IMR-90 (cell line): Measurements from ENCODE around the gene PTPRK.

ENCODE experiments used
- BHLHE40 ChIP-seq: fragments of 150-350 bp; IDR thresholded peaks from 2 replicates; pipeline ENCODE4 v1.6.1; 2016; ENCODE audit warnings: mild to moderate bottlenecking, low read depth, low read length
- FOS ChIP-seq: fragments of 150-350 bp; IDR thresholded peaks from 2 replicates; pipeline ENCODE4 v1.6.1; 2016; ENCODE audit warnings: low read depth, low read length
- MAFK ChIP-seq: IDR thresholded peaks from 2 replicates; pipeline ENCODE4 v1.6.1; 2012; ENCODE audit warnings: low read depth, low read length, improper control_type of control experiment
- MXI1 ChIP-seq: IDR thresholded peaks from 2 replicates; pipeline ENCODE4 v1.6.1; 2012; ENCODE audit warnings: low read depth, mild to moderate bottlenecking, low read length, moderate library complexity, borderline replicate concordance
- NFE2L2 ChIP-seq: fragments of 150-350 bp; IDR thresholded peaks from 2 replicates; pipeline ENCODE4 v1.6.1; 2016; ENCODE audit warnings: low read depth, mild to moderate bottlenecking, low read length
- POLR2A ChIP-seq: IDR thresholded peaks from 2 replicates; pipeline ENCODE4 v1.6.1; 2012; ENCODE audit warnings: mild to moderate bottlenecking, low read depth, low read length
- RAD21 ChIP-seq: IDR thresholded peaks from 2 replicates; pipeline ENCODE4 v1.6.1; 2012; ENCODE audit warnings: low read length, improper control_type of control experiment
- RCOR1 ChIP-seq: IDR thresholded peaks from 2 replicates; pipeline ENCODE4 v1.6.1; 2012; ENCODE audit warnings: mild to moderate bottlenecking, low read length, improper control_type of control experiment; ENCODE audit not compliant: insufficient replicate concordance
- RFX5 ChIP-seq: IDR thresholded peaks from 2 replicates; pipeline ENCODE4 v1.8.0; 2012; ENCODE audit warnings: low read depth, mild to moderate bottlenecking, low read length, moderate library complexity
- SMC3 ChIP-seq: fragments of 150-350 bp; IDR thresholded peaks from 2 replicates; pipeline ENCODE4 v1.6.1; 2016; ENCODE audit warnings: low read depth, mild to moderate bottlenecking, antibody characterized with exemption, low read length, moderate library complexity
- TF ChIP-seq, protein P1 (sequence below): conservative IDR thresholded peaks from 2 replicates; pipeline ENCODE4 v1.5.1; 2012; ENCODE audit warnings: mild to moderate bottlenecking, low read depth, low read length, improper control_type of control experiment
- TF ChIP-seq, protein P2 (sequence below): fragments of 150-350 bp; IDR thresholded peaks from 2 replicates; pipeline ENCODE4 v1.6.1; 2017; ENCODE audit warnings: mild to moderate bottlenecking, antibody characterized with exemption, low read length, low read depth

DNA sequence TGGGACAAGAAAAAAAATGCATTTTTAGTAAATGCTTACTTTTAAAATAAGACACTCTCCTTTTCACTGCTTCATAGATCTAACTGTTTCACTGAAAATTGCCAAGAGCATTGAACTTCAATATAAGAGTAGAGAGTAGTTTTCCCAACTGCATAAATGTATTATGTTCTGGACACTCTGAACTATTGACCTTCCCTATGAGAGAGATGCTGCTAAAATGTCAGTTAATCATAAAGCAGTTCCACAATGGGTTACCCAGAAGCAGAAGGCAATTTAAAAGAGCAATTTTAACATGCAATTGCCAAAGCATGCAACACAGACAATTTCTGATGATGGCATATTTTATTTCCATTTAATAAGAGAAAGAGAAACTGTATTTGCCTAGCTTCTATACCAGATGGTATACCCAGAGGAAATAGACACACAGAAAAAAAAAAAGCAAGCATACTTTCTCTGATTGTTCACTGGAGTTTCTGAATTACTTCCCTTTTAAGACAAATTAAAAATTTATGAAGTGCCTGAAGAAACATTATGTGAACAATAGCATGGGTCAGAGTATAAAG is 340.4 kb downstream of the PTPRK start:
- TF ChIP-seq RAD21, result no peak
- TF ChIP-seq POLR2A, result no peak
- TF ChIP-seq, protein P1, sequence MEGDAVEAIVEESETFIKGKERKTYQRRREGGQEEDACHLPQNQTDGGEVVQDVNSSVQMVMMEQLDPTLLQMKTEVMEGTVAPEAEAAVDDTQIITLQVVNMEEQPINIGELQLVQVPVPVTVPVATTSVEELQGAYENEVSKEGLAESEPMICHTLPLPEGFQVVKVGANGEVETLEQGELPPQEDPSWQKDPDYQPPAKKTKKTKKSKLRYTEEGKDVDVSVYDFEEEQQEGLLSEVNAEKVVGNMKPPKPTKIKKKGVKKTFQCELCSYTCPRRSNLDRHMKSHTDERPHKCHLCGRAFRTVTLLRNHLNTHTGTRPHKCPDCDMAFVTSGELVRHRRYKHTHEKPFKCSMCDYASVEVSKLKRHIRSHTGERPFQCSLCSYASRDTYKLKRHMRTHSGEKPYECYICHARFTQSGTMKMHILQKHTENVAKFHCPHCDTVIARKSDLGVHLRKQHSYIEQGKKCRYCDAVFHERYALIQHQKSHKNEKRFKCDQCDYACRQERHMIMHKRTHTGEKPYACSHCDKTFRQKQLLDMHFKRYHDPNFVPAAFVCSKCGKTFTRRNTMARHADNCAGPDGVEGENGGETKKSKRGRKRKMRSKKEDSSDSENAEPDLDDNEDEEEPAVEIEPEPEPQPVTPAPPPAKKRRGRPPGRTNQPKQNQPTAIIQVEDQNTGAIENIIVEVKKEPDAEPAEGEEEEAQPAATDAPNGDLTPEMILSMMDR, result no peak
- TF ChIP-seq BHLHE40, result no peak
- TF ChIP-seq, protein P2, sequence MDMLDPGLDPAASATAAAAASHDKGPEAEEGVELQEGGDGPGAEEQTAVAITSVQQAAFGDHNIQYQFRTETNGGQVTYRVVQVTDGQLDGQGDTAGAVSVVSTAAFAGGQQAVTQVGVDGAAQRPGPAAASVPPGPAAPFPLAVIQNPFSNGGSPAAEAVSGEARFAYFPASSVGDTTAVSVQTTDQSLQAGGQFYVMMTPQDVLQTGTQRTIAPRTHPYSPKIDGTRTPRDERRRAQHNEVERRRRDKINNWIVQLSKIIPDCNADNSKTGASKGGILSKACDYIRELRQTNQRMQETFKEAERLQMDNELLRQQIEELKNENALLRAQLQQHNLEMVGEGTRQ, result no peak
- no peak for TF ChIP-seq SMC3
- no peak for TF ChIP-seq RCOR1
- no peak for TF ChIP-seq MXI1
- no peak for TF ChIP-seq FOS
- no peak for TF ChIP-seq MAFK
- no peak for TF ChIP-seq NFE2L2
- no peak for TF ChIP-seq RFX5
